ENCODE data around the gene PHPT1.

The PHPT1 gene

GRCh38 chr9:136896027-136896426 lies 46.8 kb downstream of the PHPT1 start:
- Histone ChIP-seq H3K27ac (no peak overlapping the region), H3K9me3 (no peaks in the 10 kb centered on the region), H3K4me3 (no peak overlapping the region), H3K4me1 (peaks cover 0 to 6% (median 3%) of the 10 kb centered on the region in 4 donors), H3K27me3 (no peaks in the 10 kb centered on the region), H3K36me3 (peaks cover 0 to 48% (median 20%) of the 10 kb centered on the region in 3 donors)
- TF ChIP-seq, protein P1, sequence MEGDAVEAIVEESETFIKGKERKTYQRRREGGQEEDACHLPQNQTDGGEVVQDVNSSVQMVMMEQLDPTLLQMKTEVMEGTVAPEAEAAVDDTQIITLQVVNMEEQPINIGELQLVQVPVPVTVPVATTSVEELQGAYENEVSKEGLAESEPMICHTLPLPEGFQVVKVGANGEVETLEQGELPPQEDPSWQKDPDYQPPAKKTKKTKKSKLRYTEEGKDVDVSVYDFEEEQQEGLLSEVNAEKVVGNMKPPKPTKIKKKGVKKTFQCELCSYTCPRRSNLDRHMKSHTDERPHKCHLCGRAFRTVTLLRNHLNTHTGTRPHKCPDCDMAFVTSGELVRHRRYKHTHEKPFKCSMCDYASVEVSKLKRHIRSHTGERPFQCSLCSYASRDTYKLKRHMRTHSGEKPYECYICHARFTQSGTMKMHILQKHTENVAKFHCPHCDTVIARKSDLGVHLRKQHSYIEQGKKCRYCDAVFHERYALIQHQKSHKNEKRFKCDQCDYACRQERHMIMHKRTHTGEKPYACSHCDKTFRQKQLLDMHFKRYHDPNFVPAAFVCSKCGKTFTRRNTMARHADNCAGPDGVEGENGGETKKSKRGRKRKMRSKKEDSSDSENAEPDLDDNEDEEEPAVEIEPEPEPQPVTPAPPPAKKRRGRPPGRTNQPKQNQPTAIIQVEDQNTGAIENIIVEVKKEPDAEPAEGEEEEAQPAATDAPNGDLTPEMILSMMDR (IDR thresholded peaks at IDR 0.05): no peak
- intact Hi-C loops (cut with DNase I; ENCODE audit: low total_unique reads): no loop called here
- DNase-seq: no peak

GRCh38 chr9:136898483-136899100 lies 49.4 kb downstream of the PHPT1 start:
- Histone ChIP-seq H3K9me3 (no peaks in the 10 kb centered on the region), H3K27ac (no peak overlapping the region), H3K36me3 (peaks cover 0 to 31% (median 20%) of the 10 kb centered on the region in 3 donors), H3K4me3 (no peak overlapping the region), H3K27me3 (no peaks in the 10 kb centered on the region), H3K4me1 (peaks cover 0 to 30% (median 27%) of the 10 kb centered on the region in 4 donors)
- TF ChIP-seq, protein P1 (IDR thresholded peaks at IDR 0.05): no peak
- DNase-seq: no peak
- intact Hi-C loops (cut with DNase I; ENCODE audit: low total_unique reads): no loop called here

DNA sequence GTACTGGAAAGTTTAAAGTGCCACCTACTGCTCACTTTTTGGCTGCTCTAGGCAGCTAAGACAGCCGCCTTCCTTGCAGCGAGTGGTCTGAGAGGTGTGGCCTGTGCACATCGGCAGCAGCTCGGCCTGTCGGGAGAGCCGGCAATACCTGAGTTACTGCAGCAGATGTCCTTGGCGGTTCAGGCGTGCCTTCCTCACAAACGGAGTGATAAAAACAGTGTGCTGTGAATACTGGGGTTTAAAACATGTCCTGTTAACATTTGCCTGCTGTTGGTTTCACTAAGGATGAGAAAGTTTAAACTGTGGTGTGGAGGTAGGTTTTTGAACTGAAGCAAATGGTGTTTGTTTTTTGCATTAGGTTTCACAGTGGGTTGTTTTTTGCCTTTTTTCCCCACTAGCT lies 50.0 kb downstream of the PHPT1 start:
- no peak for DNase-seq
- no peaks in the 10 kb centered on the region for H3K27me3 ChIP-seq
- H3K36me3 ChIP-seq: peaks cover 0 to 28% (median 20%) of the 10 kb centered on the region in 3 donors
- no peak overlapping the region for H3K4me3 ChIP-seq
- TF ChIP-seq, protein P1 (IDR thresholded peaks at IDR 0.05): no peak
- intact Hi-C loops (cut with DNase I; ENCODE audit: low total_unique reads): no loop called here
- no peaks in the 10 kb centered on the region for H3K9me3 ChIP-seq
- peaks cover 0 to 36% (median 31%) of the 10 kb centered on the region in 4 donors for H3K4me1 ChIP-seq
- no peak overlapping the region for H3K27ac ChIP-seq

- intact Hi-C loops (cut with DNase I; ENCODE audit: low total_unique reads): no loop called here
- Histone ChIP-seq H3K36me3 (peaks cover 0 to 25% (median 20%) of the 10 kb centered on the region in 3 donors), H3K9me3 (no peaks in the 10 kb centered on the region), H3K4me3 (no peak overlapping the region), H3K27me3 (no peaks in the 10 kb centered on the region), H3K4me1 (peaks cover 0 to 47% (median 31%) of the 10 kb centered on the region in 4 donors), H3K27ac (peak overlapping the region; percentile 74 to 81)
- TF ChIP-seq, protein P1 (IDR thresholded peaks at IDR 0.05): no peak
- no peak for DNase-seq
These were observed 51.3 kb downstream of the PHPT1 start for GRCh38 chr9:136900556-136900955.
